Measurements from ENCODE around the gene ALOX5. TPM values are rescaled to one million over a fixed set of nuclear protein-coding genes. Genes with fewer than 3 reads are reported as not detected.

The ALOX5 gene
- total RNA-seq, 2 experiments from 2014 or later, result 0.56 to 0.60 TPM

GRCh38 chr10:45377858-45378257 is 3.8 kb downstream of the ALOX5 start:
- peaks cover 10% of the 10 kb centered on the region for H3K4me1 Mint-ChIP-seq (ENCODE audit: low read depth)
- ATAC-seq, result no peak
- H3K9me3 Mint-ChIP-seq, result no peaks in the 10 kb centered on the region
- no peak overlapping the region for H3K4me3 Mint-ChIP-seq
- no peak overlapping the region for H3K27ac Mint-ChIP-seq
- ChIA-PET CTCF (no interaction called here), POLR2A (no interaction called here)
- no peaks in the 10 kb centered on the region for H3K36me3 Mint-ChIP-seq (ENCODE audit: low read depth)
- TF ChIP-seq CTCF (IDR thresholded peaks at IDR 0.05), result no peak
- no peak for DNase-seq
- intact Hi-C loops (cut with micrococcal nuclease), result no loop called here
- H3K27me3 Mint-ChIP-seq, result peaks cover 20% of the 10 kb centered on the region

- Mint-ChIP-seq H3K4me3 (no peak overlapping the region), H3K9me3 (no peaks in the 10 kb centered on the region), H3K27ac (no peak overlapping the region), H3K36me3 (ENCODE audit: low read depth) (no peaks in the 10 kb centered on the region), H3K4me1 (ENCODE audit: low read depth) (peaks cover 4% of the 10 kb centered on the region), H3K27me3 (peaks cover 14% of the 10 kb centered on the region)
- CTCF ChIA-PET, result interaction anchor here (1.5 kb wide), 1 partner anchor 129 kb away, joined by 3 read pairs; no protein-coding TSS in a partner anchor
- DNase-seq (no peak), ATAC-seq (no peak)
- intact Hi-C loops (cut with micrococcal nuclease), result no loop called here
- no peak for TF ChIP-seq CTCF (IDR thresholded peaks at IDR 0.05)
- POLR2A ChIA-PET, result no interaction called here
Measured at GRCh38 chr10:45378914-45379726, 5.1 kb downstream of the ALOX5 start.

- CTCF ChIA-PET, result interaction anchor here (1.2 to 1.5 kb wide), 2 partner anchors 130 kb away, joined by 3 to 4 read pairs; no protein-coding TSS in a partner anchor
- intact Hi-C loops (cut with micrococcal nuclease), result no loop called here
- Mint-ChIP-seq H3K4me3 (no peak overlapping the region), H3K9me3 (no peaks in the 10 kb centered on the region), H3K36me3 (ENCODE audit: low read depth) (no peaks in the 10 kb centered on the region), H3K27me3 (peaks cover 12% of the 10 kb centered on the region), H3K4me1 (ENCODE audit: low read depth) (peaks cover 4% of the 10 kb centered on the region), H3K27ac (no peak overlapping the region)
- POLR2A ChIA-PET, result no interaction called here
- ATAC-seq (no peak), DNase-seq (no peak)
- TF ChIP-seq CTCF (IDR thresholded peaks at IDR 0.05), result no peak
Measured at GRCh38 chr10:45379891-45380540, 6.0 kb downstream of the ALOX5 start.

GRCh38 chr10:45380903-45381620 is 7.0 kb downstream of the ALOX5 start:
- CTCF ChIA-PET, result interaction anchor here (1.2 kb wide), 1 partner anchor 131 kb away, joined by 4 read pairs; no protein-coding TSS in a partner anchor
- no peaks in the 10 kb centered on the region for H3K36me3 Mint-ChIP-seq (ENCODE audit: low read depth)
- H3K27ac Mint-ChIP-seq, result no peak overlapping the region
- ATAC-seq (no peak), DNase-seq (no peak)
- H3K4me3 Mint-ChIP-seq, result no peak overlapping the region
- intact Hi-C loops (cut with micrococcal nuclease), result no loop called here
- H3K9me3 Mint-ChIP-seq, result no peaks in the 10 kb centered on the region
- H3K4me1 Mint-ChIP-seq (ENCODE audit: low read depth), result no peaks in the 10 kb centered on the region
- no peak for TF ChIP-seq CTCF (IDR thresholded peaks at IDR 0.05)
- H3K27me3 Mint-ChIP-seq, result peaks cover 2% of the 10 kb centered on the region
- POLR2A ChIA-PET, result interaction anchor here (0.9 kb wide), 1 partner anchor 21 kb away, joined by 3 read pairs; no protein-coding TSS in a partner anchor

Measured in activated CD8-positive, alpha-beta T cell treated with anti-CD3 and anti-CD28 coated beads for 36 hours (primary cell).